Ascending aorta (tissue), 2 donors: ENCODE data around the gene LRP8. TPM values are rescaled to one million over a fixed set of nuclear protein-coding genes. Genes with fewer than 3 reads are reported as not detected.

Experiments used
- DNase-seq, 2 donors: peaks; one replicate each; pipeline ENCODE4 v3.0.0-alpha.2; 2019; ENCODE audit warnings: low spot score in 2 of 2
- H3K27ac ChIP-seq, 2 donors: fragments of 200-600 bp; sonication (generic); one replicate each; pipeline ENCODE4 v1.5.1; 2016 to 2017; ENCODE audit warnings: mild to moderate bottlenecking in 1 of 2
- H3K27me3 ChIP-seq: fragments of 200-600 bp; sonication (generic); one replicate; pipeline ENCODE4 v1.5.1; 2017
- H3K36me3 ChIP-seq, 2 donors: fragments of 200-600 bp; sonication (generic); one replicate each; pipeline ENCODE4 v1.5.1; 2016
- H3K4me1 ChIP-seq, 2 donors: fragments of 200-600 bp; sonication (generic); one replicate each; pipeline ENCODE4 v1.5.1; 2016 to 2017; ENCODE audit warnings: mild to moderate bottlenecking in 1 of 2
- H3K4me3 ChIP-seq, 2 donors: fragments of 200-600 bp; sonication (generic); one replicate each; pipeline ENCODE4 v1.5.1; 2016 to 2017; ENCODE audit warnings: mild to moderate bottlenecking in 1 of 2
- H3K9me3 ChIP-seq, 2 donors: fragments of 200-600 bp; sonication (generic); one replicate each; pipeline ENCODE4 v1.5.1; 2016
- intact Hi-C: fragments of 100-400 bp; cut with DNase I; formaldehyde crosslinking; loops from one replicate; pipeline ENCODE4 v1.15.1; 2023
- total RNA-seq: library from RNA; depleted of rRNA; stranded (reverse); fragments of >200 nt; gene quantifications from one replicate; pipeline ENCODE4 v1.1.0, GENCODE V29; 2016
- TF ChIP-seq, protein P1 (sequence below), 3 experiments: fragments of 200-600 bp in 2 of 3; fragments of 450-650 bp in 1 of 3; sonication (generic) in 2 of 3; IDR thresholded peaks; one replicate each; pipeline ENCODE4 v1.5.1; 2016 to 2019; ENCODE audit warnings: antibody characterized with exemption in 3 of 3, mild to moderate bottlenecking in 1 of 3, moderate library complexity in 1 of 3

LRP8 gene
- total RNA-seq, 1 donor from 2014 or later: 10.0 TPM

DNA sequence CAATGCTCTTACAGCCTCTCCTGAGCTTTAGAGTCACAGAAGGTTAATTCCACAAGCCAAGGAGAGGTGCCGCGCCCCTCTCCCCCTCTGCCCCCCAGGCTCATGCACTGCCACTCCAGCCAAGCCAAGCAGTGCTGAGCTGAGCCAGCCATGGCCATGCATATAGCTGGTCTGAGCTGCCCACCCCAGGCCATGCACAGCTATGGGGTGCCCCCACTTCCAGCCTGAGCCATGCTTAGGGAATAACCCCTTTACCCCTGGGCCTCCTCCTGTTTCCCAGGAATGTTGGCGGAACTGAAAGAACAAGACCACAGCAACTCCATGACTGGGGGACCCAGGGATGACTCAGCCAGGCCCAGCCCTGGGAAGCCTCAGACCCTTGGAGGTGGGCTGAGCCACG is 55.5 kb downstream of the LRP8 start:
- H3K4me1 ChIP-seq: no peaks in the 10 kb centered on the region
- TF ChIP-seq, protein P1, sequence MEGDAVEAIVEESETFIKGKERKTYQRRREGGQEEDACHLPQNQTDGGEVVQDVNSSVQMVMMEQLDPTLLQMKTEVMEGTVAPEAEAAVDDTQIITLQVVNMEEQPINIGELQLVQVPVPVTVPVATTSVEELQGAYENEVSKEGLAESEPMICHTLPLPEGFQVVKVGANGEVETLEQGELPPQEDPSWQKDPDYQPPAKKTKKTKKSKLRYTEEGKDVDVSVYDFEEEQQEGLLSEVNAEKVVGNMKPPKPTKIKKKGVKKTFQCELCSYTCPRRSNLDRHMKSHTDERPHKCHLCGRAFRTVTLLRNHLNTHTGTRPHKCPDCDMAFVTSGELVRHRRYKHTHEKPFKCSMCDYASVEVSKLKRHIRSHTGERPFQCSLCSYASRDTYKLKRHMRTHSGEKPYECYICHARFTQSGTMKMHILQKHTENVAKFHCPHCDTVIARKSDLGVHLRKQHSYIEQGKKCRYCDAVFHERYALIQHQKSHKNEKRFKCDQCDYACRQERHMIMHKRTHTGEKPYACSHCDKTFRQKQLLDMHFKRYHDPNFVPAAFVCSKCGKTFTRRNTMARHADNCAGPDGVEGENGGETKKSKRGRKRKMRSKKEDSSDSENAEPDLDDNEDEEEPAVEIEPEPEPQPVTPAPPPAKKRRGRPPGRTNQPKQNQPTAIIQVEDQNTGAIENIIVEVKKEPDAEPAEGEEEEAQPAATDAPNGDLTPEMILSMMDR (IDR thresholded peaks at IDR 0.05): no peak
- H3K9me3 ChIP-seq: no peaks in the 10 kb centered on the region
- no peak overlapping the region for H3K4me3 ChIP-seq
- peaks cover 4 to 6% of the 10 kb centered on the region in 2 donors for H3K36me3 ChIP-seq
- DNase-seq: no peak
- no peaks in the 10 kb centered on the region for H3K27me3 ChIP-seq
- intact Hi-C loops: no loop called here
- no peak overlapping the region for H3K27ac ChIP-seq

DNA sequence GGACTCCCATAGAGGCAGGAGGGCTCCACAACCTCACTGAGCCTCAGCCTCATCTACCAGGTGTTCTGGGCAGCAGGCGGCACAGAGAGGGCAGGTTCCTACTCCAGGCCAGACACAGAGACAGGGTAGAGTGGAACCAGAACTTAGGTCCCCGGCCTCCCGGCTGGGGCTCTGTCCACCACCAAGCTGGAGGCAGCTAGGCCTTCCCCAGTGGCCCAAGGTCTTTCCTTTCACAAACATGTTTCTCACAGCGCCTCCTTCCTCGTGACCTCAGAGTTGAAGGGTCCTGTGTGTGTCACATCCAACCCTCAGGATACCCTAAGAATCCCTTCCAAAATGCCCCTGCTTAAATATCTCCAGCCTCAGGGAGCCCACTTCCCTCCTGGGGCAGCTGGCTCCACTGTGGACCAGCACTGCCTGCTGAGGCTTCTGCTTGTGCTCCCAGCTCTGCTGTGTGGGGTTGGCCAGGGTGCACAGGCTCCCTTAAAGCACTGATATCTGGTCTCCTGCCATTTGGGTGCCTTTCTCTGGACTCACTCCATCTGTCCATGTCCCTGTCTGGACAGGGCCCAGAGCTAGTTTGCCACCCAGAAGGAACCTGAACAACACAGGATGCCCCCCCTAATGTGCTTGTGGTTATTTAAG is 56.3 kb downstream of the LRP8 start:
- no peak for DNase-seq
- Histone ChIP-seq H3K36me3 (peaks cover 4 to 6% of the 10 kb centered on the region in 2 donors), H3K4me3 (no peak overlapping the region), H3K9me3 (no peaks in the 10 kb centered on the region), H3K4me1 (no peaks in the 10 kb centered on the region), H3K27me3 (no peaks in the 10 kb centered on the region), H3K27ac (no peak overlapping the region)
- TF ChIP-seq, protein P1 (IDR thresholded peaks at IDR 0.05): no peak
- intact Hi-C loops: no loop called here

GRCh38 chr1:53270873-53271272 is 57.0 kb downstream of the LRP8 start:
- H3K4me3 ChIP-seq: no peak overlapping the region
- TF ChIP-seq, protein P1 (IDR thresholded peaks at IDR 0.05): no peak
- no peak overlapping the region for H3K27ac ChIP-seq
- no peaks in the 10 kb centered on the region for H3K4me1 ChIP-seq
- H3K27me3 ChIP-seq: no peaks in the 10 kb centered on the region
- no peaks in the 10 kb centered on the region for H3K9me3 ChIP-seq
- peaks cover 4 to 6% of the 10 kb centered on the region in 2 donors for H3K36me3 ChIP-seq
- peak in 1 of 2 donors; percentile 43 for DNase-seq
- intact Hi-C loops: no loop called here

DNA sequence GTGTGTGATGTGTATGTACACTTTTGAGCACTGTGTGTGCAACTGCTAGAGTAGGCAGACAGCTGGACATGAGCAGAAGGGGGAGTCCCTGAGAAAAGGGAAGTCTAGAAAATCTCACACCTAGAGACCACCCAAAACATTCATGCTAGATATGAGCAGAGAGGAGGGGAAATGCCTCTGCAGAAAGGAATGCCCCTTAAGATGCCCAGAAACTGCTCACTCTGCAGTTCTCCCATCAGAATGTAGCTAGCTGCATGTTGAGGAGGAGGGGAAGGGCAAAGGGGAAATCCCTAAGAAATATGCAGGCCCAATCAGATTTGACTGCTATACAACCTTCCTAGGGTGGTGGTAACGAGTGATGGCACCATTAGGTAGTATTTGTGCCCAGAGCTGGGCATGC is 57.8 kb downstream of the LRP8 start:
- intact Hi-C loops: no loop called here
- Histone ChIP-seq H3K4me1 (no peaks in the 10 kb centered on the region), H3K36me3 (peaks cover 4 to 6% of the 10 kb centered on the region in 2 donors), H3K4me3 (no peak overlapping the region), H3K9me3 (no peaks in the 10 kb centered on the region), H3K27me3 (no peaks in the 10 kb centered on the region), H3K27ac (no peak overlapping the region)
- TF ChIP-seq, protein P1 (IDR thresholded peaks at IDR 0.05): no peak
- DNase-seq: peak in 1 of 2 donors; percentile 22

GRCh38 chr1:53267761-53268160 is 60.1 kb downstream of the LRP8 start:
- TF ChIP-seq, protein P1 (IDR thresholded peaks at IDR 0.05): no peak
- no peak overlapping the region for H3K27ac ChIP-seq
- no peaks in the 10 kb centered on the region for H3K9me3 ChIP-seq
- no peak overlapping the region for H3K4me3 ChIP-seq
- intact Hi-C loops: no loop called here
- DNase-seq: peak in 1 of 2 donors; percentile 55
- peaks cover 11 to 13% of the 10 kb centered on the region in 2 donors for H3K36me3 ChIP-seq
- H3K4me1 ChIP-seq: no peaks in the 10 kb centered on the region
- no peaks in the 10 kb centered on the region for H3K27me3 ChIP-seq
